A549 (cell line): ENCODE data around the gene UCMA.

Experiments
- EP300 ChIP-seq, 2 experiments: fragments of >200 bp; sonication (Bioruptor Twin); formaldehyde crosslinking; IDR thresholded peaks; 2 replicates in 1 of 2; 3 replicates in 1 of 2; pipeline ENCODE4 v1.6.1; 2016 to 2017
- KDM1A ChIP-seq: fragments of 200-600 bp; sonication (generic); IDR thresholded peaks from 2 replicates; pipeline ENCODE4 v1.6.1; 2016; ENCODE audit warnings: low read depth, mild to moderate bottlenecking
- MAFK ChIP-seq: fragments of 450-650 bp; IDR thresholded peaks from 2 replicates; pipeline ENCODE4 v1.6.1; 2014; ENCODE audit not compliant: partially characterized antibody
- MYC ChIP-seq: IDR thresholded peaks from 2 replicates; pipeline ENCODE4 v1.6.1; 2012; ENCODE audit warnings: mild to moderate bottlenecking, inconsistent platforms, low read length, improper control_type of control experiment, borderline replicate concordance
- RFX5 ChIP-seq: fragments of 450-650 bp; IDR thresholded peaks from 2 replicates; pipeline ENCODE4 v1.7.1; 2014; ENCODE audit warnings: antibody characterized with exemption, mild to moderate bottlenecking, moderate library complexity
- SREBF2 ChIP-seq: fragments of 450-650 bp; IDR thresholded peaks from 2 replicates; pipeline ENCODE4 v1.6.1; 2014; ENCODE audit warnings: mild to moderate bottlenecking, moderate library complexity
- TF ChIP-seq, protein P1 (sequence below): fragments of >200 bp; sonication (Bioruptor Twin); formaldehyde crosslinking; IDR thresholded peaks from 3 replicates; pipeline ENCODE4 v1.5.1; 2016
- TF ChIP-seq, protein P2 (sequence below): fragments of >200 bp; sonication (Bioruptor Twin); formaldehyde crosslinking; IDR thresholded peaks from 2 replicates; pipeline ENCODE4 v1.6.1; 2016
- TF ChIP-seq, protein P3 (sequence below): IDR thresholded peaks from 2 replicates; pipeline ENCODE4 v1.6.1; 2012

DNA sequence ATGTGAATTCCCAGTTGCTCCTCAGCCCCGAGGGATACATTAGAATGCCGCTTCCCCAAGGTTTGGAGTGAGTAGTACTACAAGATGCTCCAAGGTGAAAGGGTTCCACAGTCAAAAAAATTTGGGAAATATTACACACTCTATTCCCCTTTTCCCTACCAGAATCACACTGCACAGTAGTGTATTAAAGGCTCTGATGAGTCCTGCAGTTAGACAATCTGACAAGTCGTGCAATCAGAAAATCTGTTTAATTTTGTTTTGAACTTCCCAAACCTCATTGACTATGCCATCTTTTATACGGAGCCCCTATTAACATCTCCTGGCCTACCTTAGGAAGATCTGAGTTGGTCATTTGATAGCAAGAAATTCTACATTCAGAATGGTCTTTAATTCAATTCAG, 13.6 kb upstream of the UCMA start:
- TF ChIP-seq KDM1A (no peak), MYC (no peak), MAFK (no peak), RFX5 (no peak), SREBF2 (no peak), EP300 (IDR thresholded peaks at IDR 0.05) (no peak)
- TF ChIP-seq, protein P1, sequence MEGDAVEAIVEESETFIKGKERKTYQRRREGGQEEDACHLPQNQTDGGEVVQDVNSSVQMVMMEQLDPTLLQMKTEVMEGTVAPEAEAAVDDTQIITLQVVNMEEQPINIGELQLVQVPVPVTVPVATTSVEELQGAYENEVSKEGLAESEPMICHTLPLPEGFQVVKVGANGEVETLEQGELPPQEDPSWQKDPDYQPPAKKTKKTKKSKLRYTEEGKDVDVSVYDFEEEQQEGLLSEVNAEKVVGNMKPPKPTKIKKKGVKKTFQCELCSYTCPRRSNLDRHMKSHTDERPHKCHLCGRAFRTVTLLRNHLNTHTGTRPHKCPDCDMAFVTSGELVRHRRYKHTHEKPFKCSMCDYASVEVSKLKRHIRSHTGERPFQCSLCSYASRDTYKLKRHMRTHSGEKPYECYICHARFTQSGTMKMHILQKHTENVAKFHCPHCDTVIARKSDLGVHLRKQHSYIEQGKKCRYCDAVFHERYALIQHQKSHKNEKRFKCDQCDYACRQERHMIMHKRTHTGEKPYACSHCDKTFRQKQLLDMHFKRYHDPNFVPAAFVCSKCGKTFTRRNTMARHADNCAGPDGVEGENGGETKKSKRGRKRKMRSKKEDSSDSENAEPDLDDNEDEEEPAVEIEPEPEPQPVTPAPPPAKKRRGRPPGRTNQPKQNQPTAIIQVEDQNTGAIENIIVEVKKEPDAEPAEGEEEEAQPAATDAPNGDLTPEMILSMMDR = no peak
- TF ChIP-seq, protein P2, sequence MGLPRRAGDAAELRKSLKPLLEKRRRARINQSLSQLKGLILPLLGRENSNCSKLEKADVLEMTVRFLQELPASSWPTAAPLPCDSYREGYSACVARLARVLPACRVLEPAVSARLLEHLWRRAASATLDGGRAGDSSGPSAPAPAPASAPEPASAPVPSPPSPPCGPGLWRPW = no peak
- TF ChIP-seq, protein P3, sequence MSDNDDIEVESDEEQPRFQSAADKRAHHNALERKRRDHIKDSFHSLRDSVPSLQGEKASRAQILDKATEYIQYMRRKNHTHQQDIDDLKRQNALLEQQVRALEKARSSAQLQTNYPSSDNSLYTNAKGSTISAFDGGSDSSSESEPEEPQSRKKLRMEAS = no peak
